ENCODE results near the gene SLC12A5. TPM values are rescaled to one million over a fixed set of nuclear protein-coding genes. Genes with fewer than 3 reads are reported as not detected.

The SLC12A5 gene
- total and polyA plus RNA-seq, 9 of the 15 experiments (the other 6 are each of a cell fraction or from before 2014, with no cell fraction given), result 0.36 to 7.5 (median 2.1) TPM

GRCh38 chr20:46030284-46031013, 1.4 kb downstream of the SLC12A5 start:
- intact Hi-C loops (cut with micrococcal nuclease), result no loop called here
- 2% methylated on average over 23 of the region's 49 CpGs for WGBS (ENCODE audit: insufficient coverage, low coverage, missing lambda C conversion rate)
- peaks cover 12 to 37% of the 10 kb centered on the region in 2 experiments for H3K27me3 ChIP-seq (ENCODE audit: control insufficient read depth in 2 of 2, insufficient read depth in 2 of 2, low read length in 2 of 2)

More at GRCh38 chr20:46030284-46031013, 1.4 kb downstream of the SLC12A5 start:
- no TSS peak for BruUV-seq (replicated peaks)
- TF ChIP-seq ARID4B (CRISPR knock-in tag; IDR thresholded peaks at IDR 0.05) (no peak), HMG20B (CRISPR knock-in tag; IDR thresholded peaks at IDR 0.05) (no peak)
- no peak overlapping the region for H3K4me2 ChIP-seq (ENCODE audit: insufficient read depth, low read length)
- no peak overlapping the region for H3K4me3 ChIP-seq
- CTCF ChIA-PET (ENCODE audit: low intra/inter-chr PET ratio), result no interaction called here
- in situ Hi-C loops (cut with MboI), result no loop called here
- no peak overlapping the region for H3K27ac ChIP-seq (ENCODE audit: extremely low read depth, low read depth, low read length)
- no peak overlapping the region for H2AFZ ChIP-seq (ENCODE audit: low read depth, low read length)
- DNase-seq (ENCODE audit: extremely low read depth in 1 of 4, low spot score in 3 of 4), result no peak
- ATAC-seq, result no peak
- peaks cover 16% of the 10 kb centered on the region for H4K20me1 ChIP-seq (replicated peaks; ENCODE audit: control insufficient read depth, insufficient read depth, low read length)
- POLR2A ChIA-PET, result no interaction called here
- no peaks in the 10 kb centered on the region for H3K79me2 ChIP-seq (ENCODE audit: control insufficient read depth, insufficient read depth, low read length)
- no peaks in the 10 kb centered on the region for H3K9me3 ChIP-seq (replicated peaks; ENCODE audit: control insufficient read depth, insufficient read depth, low read depth, low read length)
- H3K36me3 ChIP-seq (ENCODE audit: control insufficient read depth, insufficient read depth, low read length), result no peaks in the 10 kb centered on the region
- no peak overlapping the region for H3K9ac ChIP-seq (ENCODE audit: insufficient read depth in 1 of 2, low read depth in 2 of 2, low read length in 2 of 2)
- peaks cover 0 to 26% of the 10 kb centered on the region in 2 experiments; a peak in 1 of 5 replicates for H3K4me1 ChIP-seq (replicated peaks in 1 of 2; ENCODE audit: control insufficient read depth in 2 of 2, insufficient read depth in 2 of 2, low read length in 2 of 2)
- FAIRE-seq, result no peak
- H3K9me1 ChIP-seq (ENCODE audit: control insufficient read depth, insufficient read depth, low read length), result no peaks in the 10 kb centered on the region

All from K562 (cell line).